Ecto neural progenitor cell (in vitro differentiated cells): ENCODE results near the gene LTBP4.
A peak's percentile ranks its signal among the peaks of the same experiment; 100 is the strongest.
"Not testable (repeated sequence)": the region's sequence is repeated elsewhere in the genome, so short reads cannot be mapped to it uniquely, and the experiment has no call there.

Source experiments
- DNase-seq: peaks from one replicate; pipeline ENCODE4 v3.0.0-alpha.2; 2018; ENCODE audit warnings: low spot score

LTBP4 gene

DNA sequence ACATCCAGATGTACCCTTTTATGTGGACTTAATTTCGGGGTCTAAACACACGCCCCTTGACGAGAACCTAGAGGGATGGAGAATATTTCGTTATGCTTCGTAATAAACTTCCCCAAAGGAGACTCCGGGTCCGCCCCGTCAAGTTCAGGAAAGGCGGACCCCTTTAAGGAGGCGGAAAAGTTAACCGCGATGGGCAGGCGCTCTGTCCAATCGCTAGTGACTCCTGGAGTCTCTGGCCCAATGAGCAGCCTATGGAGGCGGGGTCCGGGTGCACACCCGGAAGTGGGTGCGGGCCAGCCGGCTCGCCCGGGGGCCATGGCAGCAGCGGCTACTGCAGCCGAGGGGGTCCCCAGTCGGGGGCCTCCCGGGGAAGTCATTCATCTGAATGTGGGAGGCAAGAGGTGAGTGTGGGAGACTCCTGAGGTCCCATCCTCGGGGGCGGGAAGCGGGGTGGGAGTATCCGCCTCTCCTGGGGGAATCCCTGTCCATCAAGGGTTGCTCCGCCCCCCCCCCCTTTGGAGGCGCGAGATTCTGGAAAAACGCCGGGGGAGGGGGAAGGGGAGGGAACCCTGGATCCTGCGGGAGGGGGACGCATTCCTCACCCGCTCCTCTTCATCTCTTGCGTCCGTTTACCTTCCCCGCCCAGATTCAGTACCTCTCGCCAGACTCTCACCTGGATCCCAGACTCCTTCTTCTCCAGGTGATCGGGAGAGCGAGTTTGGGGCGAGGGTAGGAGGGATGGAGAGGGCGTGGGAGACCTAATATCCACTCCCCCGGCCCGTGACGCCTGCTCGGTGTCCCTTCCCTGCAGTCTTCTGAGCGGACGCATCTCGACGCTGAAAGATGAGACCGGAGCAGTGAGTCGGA is 24.4 kb upstream of the LTBP4 start, which contains the start of gene SHKBP1:
Gene SHKBP1 (plus strand): TSS at position 289 of the 867 bp plus-strand sequence. CDS start 27 bp downstream, at position 316.
- peak; percentile 94 for DNase-seq

GRCh38 chr19:40578442-40578908 is 22.7 kb upstream of the LTBP4 start:
- no peak for DNase-seq

- DNase-seq = no peak
Measured at GRCh38 chr19:40580619-40581018, 20.6 kb upstream of the LTBP4 start.

DNA sequence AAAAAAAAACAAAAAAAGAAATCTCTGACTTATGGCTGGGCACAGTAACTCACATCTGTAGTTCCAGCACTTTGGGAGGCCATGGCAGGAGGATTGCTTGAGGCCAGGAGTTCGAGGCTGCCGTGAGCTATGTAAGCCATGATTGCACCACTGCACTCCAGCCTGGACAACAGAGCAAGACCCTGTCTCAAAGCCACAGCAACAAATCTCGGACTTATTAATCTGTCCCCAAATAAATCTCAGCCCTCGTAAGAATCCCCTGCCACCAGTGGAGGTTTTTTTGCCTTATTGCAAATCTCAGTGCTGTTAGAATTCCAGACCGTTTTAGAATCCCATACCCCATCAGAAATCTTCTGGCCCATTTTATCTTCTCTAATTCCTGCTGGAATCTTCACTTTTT is 19.6 kb upstream of the LTBP4 start:
- no peak for DNase-seq

- no peak for DNase-seq
Measured at GRCh38 chr19:40582467-40582866, 18.7 kb upstream of the LTBP4 start.

DNA sequence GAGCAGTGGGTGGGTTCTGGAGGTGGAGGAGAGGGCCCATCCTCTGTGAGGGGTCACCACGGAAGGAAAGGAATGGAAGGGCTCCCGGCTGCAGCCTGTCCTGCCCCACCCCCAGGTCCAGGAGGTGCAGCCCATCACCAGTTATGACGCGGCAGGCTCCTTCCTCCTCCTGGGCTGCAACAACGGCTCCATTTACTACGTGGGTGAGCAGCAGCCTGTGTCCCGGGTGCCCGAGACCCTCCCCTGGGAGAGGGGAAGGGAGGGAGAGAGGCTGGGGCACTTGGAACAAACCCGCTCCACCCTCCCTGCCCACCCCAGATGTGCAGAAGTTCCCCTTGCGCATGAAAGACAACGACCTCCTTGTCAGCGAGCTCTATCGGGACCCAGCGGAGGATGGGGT is 17.9 kb upstream of the LTBP4 start:
- DNase-seq = no peak

DNA sequence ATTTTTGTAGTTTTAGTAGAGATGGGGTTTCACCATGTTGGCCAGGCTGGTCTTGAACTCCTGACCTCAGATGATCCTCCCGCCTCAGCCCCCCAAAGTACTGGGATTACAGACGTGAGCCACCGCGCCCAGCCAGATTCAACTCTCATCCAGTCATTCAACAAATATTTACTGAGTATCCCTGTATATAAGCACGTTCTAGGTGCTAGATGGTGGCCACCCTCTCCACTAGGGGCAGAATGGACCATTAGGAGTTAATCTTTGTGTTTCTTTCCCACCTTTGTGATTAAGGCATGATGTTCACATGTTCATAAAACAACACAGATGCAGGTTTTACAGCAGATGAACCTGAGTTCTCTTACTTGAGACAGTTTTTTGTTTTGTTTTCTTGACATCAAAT is 17.2 kb upstream of the LTBP4 start:
- no peak for DNase-seq

GRCh38 chr19:40585241-40585981 is 15.8 kb upstream of the LTBP4 start:
- DNase-seq = no peak

DNA sequence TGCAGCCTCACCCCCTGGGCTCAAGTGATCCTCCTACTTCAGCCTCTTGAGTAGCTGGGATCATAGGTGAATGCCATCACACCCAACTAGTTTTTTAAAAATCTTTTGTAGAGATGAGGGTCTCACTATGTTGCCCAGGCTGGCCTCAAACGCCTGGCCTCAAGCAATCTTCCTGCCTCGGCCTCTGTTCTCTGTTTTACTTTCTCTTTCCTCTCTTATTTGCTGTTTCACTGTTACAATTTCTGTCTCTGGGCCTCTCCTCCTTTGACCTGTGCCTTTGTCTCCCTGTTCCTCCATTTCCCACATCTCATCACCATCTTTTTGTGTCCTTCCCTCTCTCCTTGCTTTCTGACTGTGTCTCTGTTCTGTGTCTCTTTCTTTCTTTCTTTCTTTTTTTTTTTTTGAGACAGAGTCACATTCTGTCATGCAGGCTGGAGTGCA is 15.2 kb upstream of the LTBP4 start:
- no peak for DNase-seq

DNA sequence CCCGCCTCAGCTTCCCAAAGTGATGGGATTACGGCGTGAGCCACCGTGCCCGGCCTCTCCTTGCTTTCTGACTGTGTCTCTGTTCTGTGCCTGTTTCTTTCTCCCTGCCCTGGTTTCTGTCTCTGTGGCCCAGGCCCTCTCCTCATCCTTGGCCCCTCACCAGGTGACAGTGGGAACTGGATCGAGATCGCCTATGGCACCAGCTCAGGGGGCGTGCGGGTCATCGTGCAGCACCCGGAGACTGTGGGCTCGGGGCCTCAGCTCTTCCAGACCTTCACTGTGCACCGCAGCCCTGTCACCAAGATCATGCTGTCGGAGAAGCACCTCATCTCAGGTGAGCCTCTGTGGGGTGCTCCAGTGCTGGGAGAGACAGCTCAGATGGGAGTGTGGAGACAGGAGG is 14.6 kb upstream of the LTBP4 start:
- DNase-seq = no peak

GRCh38 chr19:40588110-40588854 is 12.9 kb upstream of the LTBP4 start:
- DNase-seq = no peak

DNA sequence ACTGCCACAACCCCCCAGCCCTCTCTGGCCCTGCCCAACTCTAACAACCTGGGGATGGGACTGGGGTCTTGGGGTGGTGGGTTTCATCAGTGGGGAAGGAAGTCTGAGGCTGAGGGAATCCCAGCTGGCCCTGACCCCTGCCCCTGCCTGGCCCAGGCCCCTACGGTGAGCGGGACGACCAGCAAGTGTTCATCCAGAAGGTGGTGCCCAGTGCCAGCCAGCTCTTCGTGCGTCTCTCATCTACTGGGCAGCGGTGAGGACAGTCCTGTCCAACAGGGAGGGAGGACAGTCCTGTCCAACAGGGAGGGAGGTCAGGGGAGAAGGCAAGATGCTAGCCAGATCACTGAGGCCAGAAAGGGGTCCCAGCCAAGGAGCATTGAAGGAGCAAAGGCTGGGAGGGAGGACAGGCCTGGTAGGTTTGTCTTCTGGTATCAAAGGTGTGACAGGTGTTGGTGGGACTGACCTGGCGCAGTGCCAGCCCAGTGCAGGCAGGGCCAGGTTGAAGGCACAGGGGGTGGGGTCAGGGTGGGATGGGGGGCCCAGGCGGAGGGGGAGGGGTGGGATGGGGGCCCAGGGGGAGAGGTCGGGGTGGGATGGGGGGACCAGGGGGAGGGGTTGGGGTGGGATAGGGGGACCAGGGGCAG is 12.1 kb upstream of the LTBP4 start:
- no peak for DNase-seq

GRCh38 chr19:40589591-40590429 is 11.4 kb upstream of the LTBP4 start:
- no peak for DNase-seq

GRCh38 chr19:40590464-40591265 is 10.5 kb upstream of the LTBP4 start:
- peak; percentile 71 for DNase-seq

- not testable (repeated sequence) for DNase-seq
Measured at GRCh38 chr19:40591724-40592123, 9.4 kb upstream of the LTBP4 start.

- DNase-seq = no peak
Measured at GRCh38 chr19:40592170-40592569, 9.0 kb upstream of the LTBP4 start.

DNA sequence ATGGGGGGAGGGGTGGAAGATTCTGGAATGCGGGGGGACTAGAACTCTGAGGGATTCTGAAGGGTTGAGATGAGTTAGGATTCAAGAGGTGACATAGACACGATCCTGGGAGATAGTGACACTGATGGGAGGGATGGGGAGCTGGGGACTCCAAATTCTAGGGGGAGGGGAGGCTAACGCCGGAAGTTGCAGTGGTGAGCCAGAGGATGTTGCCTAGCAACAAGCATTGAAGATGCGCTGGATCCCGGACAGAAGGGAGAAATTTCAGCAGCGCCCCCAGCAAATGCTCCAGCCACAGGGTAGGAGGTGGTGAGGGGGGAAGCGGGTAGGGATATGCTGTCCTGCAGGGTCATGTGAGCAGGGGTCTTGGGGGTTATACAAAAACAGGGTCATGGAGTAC is 6.9 kb upstream of the LTBP4 start:
- no peak for DNase-seq

DNA sequence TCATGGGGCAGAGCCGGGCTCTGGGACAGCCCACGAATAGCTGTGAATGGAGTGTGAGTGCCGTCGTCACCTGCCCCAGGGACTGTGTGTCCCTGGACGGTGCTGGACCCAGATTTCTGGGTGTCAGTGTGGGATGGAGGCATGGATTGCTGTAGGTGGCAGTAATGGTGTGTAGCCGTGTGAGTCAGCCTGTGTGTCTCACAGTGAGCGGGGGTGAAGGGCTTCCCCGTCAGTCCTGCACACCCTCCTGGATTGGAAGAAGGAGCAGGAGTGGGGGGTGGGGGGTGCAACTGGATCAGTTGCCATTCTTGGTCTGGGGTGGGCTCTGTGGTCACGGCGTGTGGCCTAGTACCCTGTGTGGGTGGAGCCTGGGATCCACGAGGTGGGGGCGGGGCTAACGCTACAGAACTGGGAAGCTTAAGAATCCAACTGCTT is 6.5 kb upstream of the LTBP4 start:
- no peak for DNase-seq

DNA sequence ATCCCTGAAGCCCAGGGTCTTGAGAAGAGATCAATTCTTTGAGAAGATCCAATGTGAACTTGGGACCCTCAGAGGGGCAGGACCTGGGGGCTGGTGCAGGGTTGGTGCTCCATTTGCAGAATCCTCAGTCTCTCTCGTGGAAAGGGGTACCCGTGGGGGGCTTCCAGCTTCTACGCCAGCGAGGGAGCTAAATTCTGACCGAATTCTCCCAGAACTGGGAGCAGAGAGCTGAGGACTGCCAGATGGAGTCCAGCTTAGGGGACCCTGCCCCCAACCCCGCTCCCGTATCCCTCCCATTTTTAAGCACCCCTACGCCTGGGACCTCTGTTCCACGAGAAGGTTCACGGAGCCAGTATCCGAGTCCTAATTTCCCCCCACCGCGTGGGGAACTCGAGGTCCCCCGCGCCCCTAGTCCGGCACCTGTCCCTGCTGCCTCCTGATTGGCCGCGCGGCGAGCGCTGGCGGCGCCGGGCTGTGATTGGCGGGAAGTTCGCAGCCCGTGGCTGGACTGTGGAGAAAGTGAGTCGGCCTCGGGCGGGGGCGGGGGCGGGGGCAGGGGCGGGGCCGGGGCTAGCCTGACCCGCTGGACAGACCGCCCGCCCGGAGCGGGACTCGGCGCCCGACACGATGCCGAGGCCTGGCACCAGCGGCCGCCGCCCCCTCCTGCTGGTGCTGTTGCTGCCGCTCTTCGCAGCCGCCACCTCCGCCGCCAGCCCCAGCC is 4.4 kb upstream of the LTBP4 start:
- peak; percentile 87 for DNase-seq
